ENCODE measurements around the gene P2RY12.

- no peak; the same call in 1 of the 2 replicates for TF ChIP-seq CEBPB (IDR thresholded peaks at IDR 0.05; ENCODE audit: low read depth, low read length)
- TF ChIP-seq CTCF (conservative IDR thresholded peaks at IDR 0.05; ENCODE audit: low read depth, low read length), result no peak
- TF ChIP-seq POLR2A (IDR thresholded peaks at IDR 0.05; ENCODE audit: low read depth, low read length), result no peak
Measured at GRCh38 chr3:151404316-151404715, 19.8 kb upstream of the P2RY12 start.
